Coronary artery (tissue), 2 donors: Measurements from ENCODE around the gene SLC35E1.

Experiments
- DNase-seq: peaks from one replicate; pipeline ENCODE4 v3.0.0-alpha.2; 2017; ENCODE audit warnings: low spot score
- H3K27ac ChIP-seq, 2 donors: fragments of 200-600 bp; sonication (generic); one replicate each; pipeline ENCODE4 v1.5.1; 2016 to 2019
- H3K4me3 ChIP-seq: fragments of 200-600 bp; sonication (generic); 2 replicates; pipeline ENCODE4 v1.5.1; 2016; ENCODE audit warnings: mild to moderate bottlenecking, moderate library complexity
- TF ChIP-seq, protein P1 (sequence below): fragments of 200-600 bp; sonication (generic); IDR thresholded peaks from one replicate; pipeline ENCODE4 v1.5.1; 2019; ENCODE audit warnings: antibody characterized with exemption

The SLC35E1 gene

DNA sequence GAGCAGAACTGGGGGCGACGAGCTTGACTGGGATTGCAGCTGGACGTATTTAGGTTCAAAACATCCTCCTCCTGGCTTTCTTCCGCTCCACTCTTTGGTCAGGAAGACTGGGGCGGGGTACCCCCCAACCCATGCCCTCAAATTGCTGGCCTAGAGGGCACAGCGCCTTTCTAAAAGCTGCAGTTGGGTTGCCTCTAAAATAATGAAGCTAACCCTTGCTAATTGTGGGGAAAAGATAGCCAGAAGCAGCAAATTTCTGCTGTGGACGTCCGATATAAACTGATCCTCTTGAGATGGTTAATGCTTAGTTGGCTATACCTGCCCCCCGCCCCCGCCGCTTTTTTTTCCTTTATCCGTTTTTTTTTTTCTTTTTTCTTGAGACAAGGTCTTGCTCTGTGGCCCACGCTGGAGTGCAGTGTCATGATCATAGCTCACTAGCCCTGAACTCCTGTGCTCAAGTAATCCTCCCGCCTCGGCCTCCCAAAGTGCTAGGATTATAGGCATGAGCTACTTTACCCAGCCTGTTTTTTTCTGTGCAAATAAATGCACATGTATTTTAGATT, 29.2 kb downstream of the SLC35E1 start:
- Histone ChIP-seq H3K4me3 (peak overlapping the region; percentile 90), H3K27ac (peak overlapping the region; percentile 80 to 89)
- DNase-seq = no peak
- TF ChIP-seq, protein P1, sequence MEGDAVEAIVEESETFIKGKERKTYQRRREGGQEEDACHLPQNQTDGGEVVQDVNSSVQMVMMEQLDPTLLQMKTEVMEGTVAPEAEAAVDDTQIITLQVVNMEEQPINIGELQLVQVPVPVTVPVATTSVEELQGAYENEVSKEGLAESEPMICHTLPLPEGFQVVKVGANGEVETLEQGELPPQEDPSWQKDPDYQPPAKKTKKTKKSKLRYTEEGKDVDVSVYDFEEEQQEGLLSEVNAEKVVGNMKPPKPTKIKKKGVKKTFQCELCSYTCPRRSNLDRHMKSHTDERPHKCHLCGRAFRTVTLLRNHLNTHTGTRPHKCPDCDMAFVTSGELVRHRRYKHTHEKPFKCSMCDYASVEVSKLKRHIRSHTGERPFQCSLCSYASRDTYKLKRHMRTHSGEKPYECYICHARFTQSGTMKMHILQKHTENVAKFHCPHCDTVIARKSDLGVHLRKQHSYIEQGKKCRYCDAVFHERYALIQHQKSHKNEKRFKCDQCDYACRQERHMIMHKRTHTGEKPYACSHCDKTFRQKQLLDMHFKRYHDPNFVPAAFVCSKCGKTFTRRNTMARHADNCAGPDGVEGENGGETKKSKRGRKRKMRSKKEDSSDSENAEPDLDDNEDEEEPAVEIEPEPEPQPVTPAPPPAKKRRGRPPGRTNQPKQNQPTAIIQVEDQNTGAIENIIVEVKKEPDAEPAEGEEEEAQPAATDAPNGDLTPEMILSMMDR = no peak

DNA sequence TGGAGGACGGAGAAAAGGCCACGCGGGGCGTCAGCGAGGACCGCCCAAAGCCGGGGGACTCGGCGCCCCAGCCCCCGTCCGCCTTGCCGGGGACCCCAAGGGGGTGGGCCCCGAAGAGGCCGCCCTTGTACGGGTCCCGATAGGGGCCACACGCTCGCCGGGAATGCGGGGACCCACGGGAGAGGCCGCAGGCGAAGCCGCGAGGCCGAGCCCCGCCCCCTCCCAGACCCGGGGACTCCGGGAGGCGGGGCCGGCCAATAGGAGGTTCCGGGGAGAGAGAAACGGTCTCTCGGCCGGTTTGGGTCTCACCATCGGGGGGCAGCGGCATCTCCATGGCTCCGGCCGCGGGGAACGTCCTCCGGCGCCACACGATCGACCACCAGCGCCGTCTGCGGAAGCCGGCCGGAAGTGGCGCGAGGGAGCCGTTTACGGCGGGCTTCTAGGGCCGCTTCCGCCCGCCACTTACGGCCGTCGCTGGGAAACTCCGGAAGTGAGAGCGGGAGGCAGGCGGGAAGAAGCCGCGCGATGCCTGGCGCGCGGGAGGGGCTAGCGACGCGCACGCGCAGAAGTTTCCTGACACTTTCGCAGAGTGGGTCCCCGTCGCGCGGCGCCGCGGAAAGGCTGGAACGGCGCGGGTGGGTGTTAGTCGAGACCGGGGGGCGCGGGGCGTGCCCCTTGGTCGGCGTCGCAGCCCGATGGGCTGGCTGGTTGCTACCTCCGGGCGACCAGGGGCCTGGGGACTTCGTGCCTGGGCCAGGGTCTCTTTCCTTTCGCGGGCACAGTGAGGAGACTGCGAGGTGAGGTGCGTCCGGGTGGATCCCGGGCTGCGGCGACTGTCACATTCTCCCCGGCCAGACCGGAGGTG, 29.9 kb downstream of the SLC35E1 start, which contains the start of gene CHERP:
CHERP (minus strand) TSS at position 393 of the 865 bp plus-strand sequence; CDS start at position 334, 59 bp downstream.
- TF ChIP-seq, protein P1 = no peak
- DNase-seq = peak; percentile 93

DNA sequence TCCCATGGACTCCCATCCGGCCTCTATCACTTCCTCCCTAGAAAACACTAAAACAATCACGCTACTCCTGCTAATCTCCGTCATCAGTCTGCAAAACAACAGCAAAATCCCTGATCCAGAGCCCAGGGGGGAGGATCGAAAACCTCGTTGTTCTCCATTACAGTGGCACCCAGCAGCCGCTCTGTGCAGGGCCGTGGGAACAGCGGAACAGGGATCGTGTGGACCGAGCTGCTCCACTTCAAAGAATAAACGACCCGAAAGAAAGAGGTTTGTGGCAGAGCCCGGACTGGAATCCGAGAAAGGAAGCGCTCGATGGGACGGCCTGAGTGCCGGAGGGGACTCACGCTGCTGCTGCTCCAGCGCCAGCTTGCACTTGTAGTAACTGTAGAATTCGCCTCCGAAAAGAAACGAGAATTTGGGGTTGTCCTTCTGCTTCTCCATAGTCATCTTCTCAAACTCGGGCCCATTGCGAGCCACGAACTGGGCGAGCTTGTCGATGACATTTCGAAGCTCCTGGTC, 30.6 kb downstream of the SLC35E1 start:
- Histone ChIP-seq H3K27ac (peak overlapping the region; percentile 80 to 89), H3K4me3 (peak overlapping the region; percentile 90)
- no peak for DNase-seq
- TF ChIP-seq, protein P1 = no peak

More for the DNA sequence above, 29.9 kb downstream of the SLC35E1 start, which contains the start of gene CHERP:
- H3K27ac ChIP-seq = peak within 1 kb of the TSS; percentile 80 to 89
- H3K4me3 ChIP-seq = peak within 1 kb of the TSS; percentile 90

DNA sequence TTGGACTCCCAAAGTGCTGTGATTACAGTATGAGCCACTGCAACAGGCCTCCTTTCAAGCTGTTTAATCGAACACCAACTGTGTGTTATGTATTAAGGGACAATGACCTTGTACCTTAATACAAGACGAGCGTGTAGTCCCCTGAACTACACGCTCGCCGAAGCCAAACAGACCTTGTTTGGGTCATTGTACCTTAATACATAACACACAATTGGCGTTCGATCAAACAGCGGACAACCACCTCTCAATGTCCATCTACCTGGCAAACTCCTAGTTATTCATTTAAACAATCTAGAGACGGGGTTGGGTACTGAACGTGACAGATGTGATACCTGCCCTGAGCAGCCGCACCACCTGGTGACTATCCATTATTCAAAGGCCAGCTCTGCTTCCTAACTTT, 31.3 kb downstream of the SLC35E1 start:
- no peak overlapping the region for H3K27ac ChIP-seq
- H3K4me3 ChIP-seq = peak overlapping the region; percentile 90
- TF ChIP-seq, protein P1 = no peak
- no peak for DNase-seq

DNA sequence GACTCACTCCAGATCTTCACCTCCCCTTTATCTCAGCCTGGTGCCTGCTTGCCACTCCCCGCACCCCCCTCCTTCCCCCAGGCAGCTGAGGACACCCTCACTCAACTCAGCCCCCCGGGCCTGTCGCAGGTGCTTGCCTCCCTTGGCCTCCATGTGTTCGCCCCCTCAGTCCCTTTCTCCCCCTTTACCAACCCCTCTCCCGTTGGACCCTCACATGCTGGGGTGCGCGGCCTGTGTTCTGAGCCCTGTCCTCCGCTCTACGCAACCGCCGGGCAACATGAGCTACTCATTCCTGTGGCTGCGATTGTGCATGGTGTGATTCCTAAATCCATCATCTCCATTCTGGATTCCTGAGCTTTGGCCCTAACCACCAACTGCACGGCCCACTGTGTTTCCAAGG, 35.1 kb downstream of the SLC35E1 start:
- no peak for DNase-seq
- TF ChIP-seq, protein P1 = no peak
- Histone ChIP-seq H3K4me3 (no peak overlapping the region), H3K27ac (no peak overlapping the region)

DNA sequence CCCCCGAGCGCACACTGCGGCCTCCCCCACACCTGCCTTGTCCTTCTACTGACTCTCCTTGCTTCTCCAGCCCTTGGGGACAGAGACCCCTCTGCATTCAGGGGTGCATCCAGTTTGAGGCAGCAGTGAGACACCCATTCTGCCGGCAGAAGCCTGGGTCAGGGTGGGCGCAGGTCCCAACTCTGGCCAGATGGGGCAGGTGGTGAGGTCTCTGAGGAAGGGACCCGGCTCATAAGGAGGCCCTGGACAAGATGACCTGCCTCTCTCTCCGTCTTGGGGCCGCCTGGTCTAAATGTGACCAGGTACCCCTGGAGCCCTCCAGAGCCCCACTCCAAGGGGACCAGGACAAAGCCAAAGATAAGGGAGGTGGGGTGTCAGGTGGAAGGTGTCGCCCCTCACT, 36.1 kb downstream of the SLC35E1 start:
- DNase-seq = no peak
- no peak overlapping the region for H3K27ac ChIP-seq
- TF ChIP-seq, protein P1 = no peak
- H3K4me3 ChIP-seq = no peak overlapping the region
